IMR-90 (cell line): ENCODE results near the gene SSH2. TPM values are rescaled to one million over a fixed set of nuclear protein-coding genes. Genes with fewer than 3 reads are reported as not detected.

ENCODE experiments used
- CTCF ChIP-seq: conservative IDR thresholded peaks from 2 replicates; pipeline ENCODE4 v1.5.1; 2012; ENCODE audit warnings: mild to moderate bottlenecking, low read depth, low read length, improper control_type of control experiment
- FOS ChIP-seq: fragments of 150-350 bp; IDR thresholded peaks from 2 replicates; pipeline ENCODE4 v1.6.1; 2016; ENCODE audit warnings: low read depth, low read length
- polyA plus RNA-seq, 3 experiments: library from polyadenylated mRNA; depleted of rRNA; stranded (reverse); fragments of >200 nt; gene quantifications; 2 replicates each; pipeline ENCODE4 v1.2.3, GENCODE V29; 2012; ENCODE audit warnings: low replicate concordance in 1 of 3
- total RNA-seq: library from RNA; depleted of rRNA; stranded (reverse); fragments of >200 nt; gene quantifications from 2 replicates; pipeline ENCODE4 v1.2.3, GENCODE V29; 2012

Gene SSH2
- total and polyA plus RNA-seq, 2 of the 4 experiments (the other 2 are of a cell fraction), result 9.3 TPM

GRCh38 chr17:29616300-29617048, 313.6 kb downstream of the SSH2 start (continued):
- no peak for TF ChIP-seq CTCF
- TF ChIP-seq FOS, result no peak
